RWPE2 (cell line): ENCODE measurements around the gene ZNF710.

Source experiments
- ATAC-seq: fragments of 200-7000 bp; cut with Tn5 transposase; 3 replicates; pipeline ENCODE4 v1.9.1; 2021; ENCODE audit warnings: low read depth
- DNase-seq: peaks from one replicate; pipeline ENCODE4 v3.0.0-alpha.2; 2020; ENCODE audit warnings: low spot score
- H3K27ac ChIP-seq: fragments of 450-650 bp; 2 replicates; pipeline ENCODE4 v1.5.1; 2017; ENCODE audit warnings: mild to moderate bottlenecking; ENCODE audit not compliant: poor library complexity, severe bottlenecking
- H3K27me3 ChIP-seq: fragments of 250-450 bp; sonication (Bioruptor Pico); 2 replicates; pipeline ENCODE4 v1.5.1; 2021; ENCODE audit warnings: mild to moderate bottlenecking, moderate library complexity; ENCODE audit not compliant: insufficient read depth, poor library complexity, severe bottlenecking
- H3K36me3 ChIP-seq: fragments of 250-450 bp; sonication (Bioruptor Pico); 2 replicates; pipeline ENCODE4 v1.5.1; 2020; ENCODE audit warnings: low read depth, mild to moderate bottlenecking, moderate library complexity
- H3K4me1 ChIP-seq: fragments of 250-450 bp; sonication (Bioruptor Pico); 2 replicates; pipeline ENCODE4 v1.5.1; 2021; ENCODE audit warnings: mild to moderate bottlenecking, moderate library complexity; ENCODE audit not compliant: insufficient read depth, poor library complexity, severe bottlenecking
- H3K4me3 ChIP-seq: fragments of 250-450 bp; sonication (Bioruptor Pico); 2 replicates; pipeline ENCODE4 v1.5.1; 2021; ENCODE audit warnings: mild to moderate bottlenecking, moderate library complexity; ENCODE audit not compliant: severe bottlenecking
- H3K9me3 ChIP-seq: fragments of 250-450 bp; sonication (Bioruptor Pico); 2 replicates; pipeline ENCODE4 v1.5.1; 2021; ENCODE audit warnings: mild to moderate bottlenecking, moderate library complexity; ENCODE audit not compliant: severe bottlenecking
- CTCF ChIP-seq: fragments of 450-650 bp; IDR thresholded peaks from one replicate; pipeline ENCODE4 v1.5.1; 2017; ENCODE audit warnings: mild to moderate bottlenecking, moderate library complexity; ENCODE audit not compliant: poor library complexity, severe bottlenecking

ZNF710 gene

GRCh38 chr15:90033006-90033405 lies 31.9 kb downstream of the ZNF710 start:
- TF ChIP-seq CTCF, result no peak
- ATAC-seq (no peak), DNase-seq (peak; percentile 24)
- peak overlapping the region; percentile 53 for H3K27ac ChIP-seq
- H3K9me3 ChIP-seq, result no peaks in the 10 kb centered on the region
- peaks cover 4% of the 10 kb centered on the region for H3K36me3 ChIP-seq
- H3K4me3 ChIP-seq, result no peak overlapping the region
- no peaks in the 10 kb centered on the region for H3K27me3 ChIP-seq
- peaks cover 38% of the 10 kb centered on the region for H3K4me1 ChIP-seq

GRCh38 chr15:90033448-90033847 lies 32.3 kb downstream of the ZNF710 start:
- ATAC-seq, result no peak
- DNase-seq, result peak; percentile 29
- no peak overlapping the region for H3K4me3 ChIP-seq
- TF ChIP-seq CTCF, result no peak
- peaks cover under 1% of the 10 kb centered on the region; the same call in 1 of the 2 replicates for H3K36me3 ChIP-seq
- H3K27me3 ChIP-seq, result no peaks in the 10 kb centered on the region
- H3K4me1 ChIP-seq, result peaks cover 43% of the 10 kb centered on the region
- no peaks in the 10 kb centered on the region for H3K9me3 ChIP-seq
- H3K27ac ChIP-seq, result peak overlapping the region; percentile 53

GRCh38 chr15:90035095-90035839 lies 34.1 kb downstream of the ZNF710 start:
- DNase-seq, result peak; percentile 66
- H3K27ac ChIP-seq, result peak overlapping the region; percentile 53
- peaks cover 46% of the 10 kb centered on the region for H3K4me1 ChIP-seq

GRCh38 chr15:90035840-90036230 lies 34.7 kb downstream of the ZNF710 start:
- TF ChIP-seq CTCF, result no peak
- H3K9me3 ChIP-seq, result no peaks in the 10 kb centered on the region
- H3K4me1 ChIP-seq, result peaks cover 42% of the 10 kb centered on the region
- no peak overlapping the region for H3K4me3 ChIP-seq
- ATAC-seq (no peak), DNase-seq (peak; percentile 44)
- H3K36me3 ChIP-seq, result no peaks in the 10 kb centered on the region
- H3K27ac ChIP-seq, result peak overlapping the region; percentile 53
- H3K27me3 ChIP-seq, result no peaks in the 10 kb centered on the region

More at GRCh38 chr15:90035095-90035839, 34.1 kb downstream of the ZNF710 start:
- H3K36me3 ChIP-seq, result no peaks in the 10 kb centered on the region
- ATAC-seq, result peak; percentile 75
- no peaks in the 10 kb centered on the region for H3K27me3 ChIP-seq
- TF ChIP-seq CTCF, result no peak
- H3K4me3 ChIP-seq, result no peak overlapping the region
- H3K9me3 ChIP-seq, result no peaks in the 10 kb centered on the region

- TF ChIP-seq CTCF, result no peak
- H3K27ac ChIP-seq, result no peak overlapping the region
- no peaks in the 10 kb centered on the region for H3K27me3 ChIP-seq
- H3K4me3 ChIP-seq, result no peak overlapping the region
- no peaks in the 10 kb centered on the region for H3K9me3 ChIP-seq
- peaks cover 42% of the 10 kb centered on the region for H3K4me1 ChIP-seq
- DNase-seq (peak; percentile 47), ATAC-seq (no peak)
- no peaks in the 10 kb centered on the region for H3K36me3 ChIP-seq
Measured at GRCh38 chr15:90036343-90036742, 35.2 kb downstream of the ZNF710 start.
